H9 (cell line): ENCODE results near the gene SIK2. TPM values are rescaled to one million over a fixed set of nuclear protein-coding genes. Genes with fewer than 3 reads are reported as not detected.

Source experiments
- DNase-seq: peaks from one replicate; pipeline ENCODE4 v3.0.0-alpha.2; 2017
- H2AFZ ChIP-seq: one replicate; pipeline ENCODE4 v1.6.1; 2013; ENCODE audit warnings: mild to moderate bottlenecking, low read length, control low read depth, moderate library complexity
- H2AK5ac ChIP-seq: 2 replicates; pipeline ENCODE4 v1.6.1; 2013; ENCODE audit warnings: low read length, control low read depth, mixed read lengths; ENCODE audit not compliant: insufficient read length
- H2BK120ac ChIP-seq: one replicate; pipeline ENCODE4 v1.6.1; 2013; ENCODE audit warnings: low read depth, mild to moderate bottlenecking, low read length, control low read depth, inconsistent platforms; ENCODE audit not compliant: poor library complexity, severe bottlenecking
- H2BK12ac ChIP-seq: 2 replicates; pipeline ENCODE4 v1.6.1; 2013; ENCODE audit warnings: low read length, control low read depth, mixed read lengths, low read depth; ENCODE audit not compliant: insufficient read length
- H2BK15ac ChIP-seq: 2 replicates; pipeline ENCODE4 v1.6.1; 2013; ENCODE audit warnings: low read depth, low read length, control low read depth
- H2BK20ac ChIP-seq: one replicate; pipeline ENCODE4 v1.6.1; 2013; ENCODE audit warnings: low read depth, mild to moderate bottlenecking, low read length, control low read depth, inconsistent platforms; ENCODE audit not compliant: poor library complexity, severe bottlenecking
- H2BK5ac ChIP-seq: 2 replicates; pipeline ENCODE4 v1.6.1; 2013; ENCODE audit warnings: low read length, control low read depth, mixed read lengths; ENCODE audit not compliant: insufficient read length
- H3K14ac ChIP-seq: 2 replicates; pipeline ENCODE4 v1.6.1; 2013; ENCODE audit warnings: low read length, control low read depth; ENCODE audit not compliant: insufficient read depth
- H3K18ac ChIP-seq: 2 replicates; pipeline ENCODE4 v1.6.1; 2013; ENCODE audit warnings: low read depth, mild to moderate bottlenecking, mixed read lengths, low read length, control low read depth; ENCODE audit not compliant: insufficient read length
- H3K23ac ChIP-seq: 2 replicates; pipeline ENCODE4 v1.6.1; 2013; ENCODE audit warnings: low read length, control low read depth, mixed read lengths, low read depth; ENCODE audit not compliant: insufficient read length
- H3K23me2 ChIP-seq: 2 replicates; pipeline ENCODE4 v1.6.1; 2013; ENCODE audit warnings: low read depth, mild to moderate bottlenecking, mixed read lengths, low read length, control low read depth; ENCODE audit not compliant: insufficient read length, poor library complexity, severe bottlenecking
- H3K27ac ChIP-seq: 2 replicates; pipeline ENCODE4 v1.5.1; 2013; ENCODE audit warnings: low read length, control low read depth, mixed read lengths, low read depth; ENCODE audit not compliant: insufficient read length
- H3K27me3 ChIP-seq: 2 replicates; pipeline ENCODE4 v1.6.1; 2013; ENCODE audit warnings: low read length, control low read depth, inconsistent platforms; ENCODE audit not compliant: insufficient read depth
- H3K4ac ChIP-seq: 2 replicates; pipeline ENCODE4 v1.6.1; 2013; ENCODE audit warnings: low read depth, mild to moderate bottlenecking, control low read depth, inconsistent platforms, low read length, moderate library complexity
- H3K4me1 ChIP-seq: 2 replicates; pipeline ENCODE4 v1.6.1; 2013; ENCODE audit warnings: low read length, control low read depth, inconsistent platforms; ENCODE audit not compliant: insufficient read depth
- H3K4me2 ChIP-seq: 2 replicates; pipeline ENCODE4 v1.6.1; 2013; ENCODE audit warnings: low read length, control low read depth, mixed read lengths; ENCODE audit not compliant: insufficient read length, insufficient read depth
- H3K56ac ChIP-seq: 2 replicates; pipeline ENCODE4 v1.6.1; 2013; ENCODE audit warnings: low read depth, mild to moderate bottlenecking, mixed read lengths, low read length, control low read depth; ENCODE audit not compliant: insufficient read length
- H3K79me1 ChIP-seq: 2 replicates; pipeline ENCODE4 v1.6.1; 2013; ENCODE audit warnings: low read depth, mild to moderate bottlenecking, moderate library complexity, low read length, control low read depth, inconsistent platforms; ENCODE audit not compliant: insufficient read depth, poor library complexity, severe bottlenecking
- H3K79me2 ChIP-seq: 2 replicates; pipeline ENCODE4 v1.6.1; 2013; ENCODE audit warnings: low read length, control low read depth, inconsistent platforms; ENCODE audit not compliant: insufficient read depth
- H3K9ac ChIP-seq: 2 replicates; pipeline ENCODE4 v1.6.1; 2013; ENCODE audit warnings: low read length, control low read depth, mixed read lengths; ENCODE audit not compliant: insufficient read length; ENCODE audit errors: extremely low read depth
- H3K9me3 ChIP-seq: one replicate; pipeline ENCODE4 v1.6.1; 2013; ENCODE audit warnings: low read depth, low read length, inconsistent platforms; ENCODE audit not compliant: control insufficient read depth
- H3T11ph ChIP-seq: one replicate; pipeline ENCODE4 v1.6.1; 2013; ENCODE audit warnings: mild to moderate bottlenecking, low read length, control low read depth, inconsistent platforms
- H4K20me1 ChIP-seq: one replicate; pipeline ENCODE4 v1.6.1; 2013; ENCODE audit not compliant: control insufficient read depth, insufficient read length, insufficient read depth
- H4K5ac ChIP-seq: 2 replicates; pipeline ENCODE4 v1.6.1; 2013; ENCODE audit warnings: low read depth, mild to moderate bottlenecking, mixed read lengths, low read length, control low read depth; ENCODE audit not compliant: insufficient read length
- H4K8ac ChIP-seq: replicated peaks from 2 replicates; pipeline ENCODE4 v1.6.1; 2013; ENCODE audit warnings: low read length, control low read depth, mixed read lengths, low read depth; ENCODE audit not compliant: insufficient read length
- H4K91ac ChIP-seq: 2 replicates; pipeline ENCODE4 v1.6.1; 2013; ENCODE audit warnings: low read depth, mild to moderate bottlenecking, moderate library complexity, mixed read lengths, low read length, control low read depth; ENCODE audit not compliant: insufficient read length
- H3K27ac Mint-ChIP-seq, 3 experiments: 2 replicates in 2 of 3; 3 replicates in 1 of 3; pipeline ENCODE4 v1.8.0; 2020 to 2021; ENCODE audit warnings: mixed read lengths in 3 of 3, mild to moderate bottlenecking in 1 of 3, moderate library complexity in 1 of 3
- H3K27me3 Mint-ChIP-seq: 2 replicates; pipeline ENCODE4 v1.8.0; 2021; ENCODE audit warnings: low read depth, mild to moderate bottlenecking, moderate library complexity, mixed read lengths
- H3K36me3 Mint-ChIP-seq, 3 experiments: 2 replicates in 2 of 3; 3 replicates in 1 of 3; pipeline ENCODE4 v1.8.0; 2020 to 2021; ENCODE audit warnings: low read depth in 3 of 3, mixed read lengths in 3 of 3; ENCODE audit not compliant: insufficient read depth in 1 of 3
- H3K4me1 Mint-ChIP-seq, 2 experiments: 2 replicates each; pipeline ENCODE4 v1.8.0; 2020; ENCODE audit warnings: mixed read lengths in 2 of 2
- H3K4me3 Mint-ChIP-seq, 2 experiments: 2 replicates in 1 of 2; 3 replicates in 1 of 2; pipeline ENCODE4 v1.8.0; 2020 to 2021; ENCODE audit warnings: mild to moderate bottlenecking in 2 of 2, mixed read lengths in 2 of 2, moderate library complexity in 1 of 2
- H3K9me3 Mint-ChIP-seq, 2 experiments: 2 replicates in 1 of 2; 3 replicates in 1 of 2; pipeline ENCODE4 v1.8.0; 2020; ENCODE audit warnings: mild to moderate bottlenecking in 2 of 2, mixed read lengths in 2 of 2, moderate library complexity in 1 of 2
- WGBS: extraction: QIAGEN DNeasy Blood & Tissue Kit; methylation state at CpG from one replicate; pipeline ENCODE4 v1.1.7; 2013; ENCODE audit warnings: missing lambda C conversion rate, low lambda C conversion rate, mixed read lengths; ENCODE audit not compliant: insufficient read length; ENCODE audit errors: extremely low coverage; 5-methylcytosine and 5-hydroxymethylcytosine counted together
- total RNA-seq: library from RNA; stranded (reverse); gene quantifications from 2 replicates; pipeline ENCODE4 v1.2.1, GENCODE V29; 2021
- TF ChIP-seq, protein P1 (sequence below): fragments of 200-600 bp; sonication (generic); conservative IDR thresholded peaks from 3 replicates; pipeline ENCODE4 v1.8.0; 2021; ENCODE audit warnings: antibody characterized with exemption, mild to moderate bottlenecking

Gene SIK2
- total RNA-seq, 1 experiment from 2014 or later: 7.5 TPM

DNA sequence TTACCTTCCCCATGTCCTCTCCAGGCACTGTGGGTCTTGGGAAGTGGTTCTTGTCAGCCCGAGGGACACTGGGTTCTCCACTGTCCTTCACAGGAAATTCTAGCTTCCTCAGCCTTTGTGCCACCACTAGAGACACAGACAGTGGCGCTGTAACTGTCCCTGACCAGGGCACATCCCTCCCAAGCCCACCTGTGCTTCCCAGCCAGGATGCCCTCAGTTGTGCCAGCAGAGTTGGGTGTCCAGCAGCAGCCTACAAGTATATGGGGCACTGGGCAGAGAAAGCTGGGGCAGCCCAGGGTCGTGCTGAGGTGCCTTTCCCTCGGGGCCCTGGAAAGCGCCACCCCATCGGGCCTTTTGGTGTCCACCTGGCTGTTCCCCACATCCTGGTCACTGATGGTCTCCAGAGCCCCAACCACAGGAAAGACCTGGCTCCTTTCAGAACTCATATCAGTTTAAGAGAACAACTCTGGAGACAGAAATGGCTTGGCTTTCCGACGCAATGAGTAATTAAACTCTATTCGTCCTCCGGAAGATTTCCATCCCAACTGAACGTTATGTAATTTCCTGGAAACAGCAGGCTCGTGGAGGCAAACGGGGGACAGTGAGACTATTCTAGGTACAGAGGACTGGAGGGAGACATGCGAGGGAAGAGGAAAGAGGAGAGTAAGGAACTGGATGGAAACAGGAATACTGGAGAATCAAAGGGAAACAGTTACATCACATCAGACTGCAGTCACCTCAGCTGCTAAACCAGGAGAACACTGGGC, 135.4 kb downstream of the SIK2 start:
- H2BK5ac ChIP-seq: no peak overlapping the region
- no peaks in the 10 kb centered on the region for H3K79me2 ChIP-seq
- no peak overlapping the region for H3K14ac ChIP-seq
- TF ChIP-seq, protein P1, sequence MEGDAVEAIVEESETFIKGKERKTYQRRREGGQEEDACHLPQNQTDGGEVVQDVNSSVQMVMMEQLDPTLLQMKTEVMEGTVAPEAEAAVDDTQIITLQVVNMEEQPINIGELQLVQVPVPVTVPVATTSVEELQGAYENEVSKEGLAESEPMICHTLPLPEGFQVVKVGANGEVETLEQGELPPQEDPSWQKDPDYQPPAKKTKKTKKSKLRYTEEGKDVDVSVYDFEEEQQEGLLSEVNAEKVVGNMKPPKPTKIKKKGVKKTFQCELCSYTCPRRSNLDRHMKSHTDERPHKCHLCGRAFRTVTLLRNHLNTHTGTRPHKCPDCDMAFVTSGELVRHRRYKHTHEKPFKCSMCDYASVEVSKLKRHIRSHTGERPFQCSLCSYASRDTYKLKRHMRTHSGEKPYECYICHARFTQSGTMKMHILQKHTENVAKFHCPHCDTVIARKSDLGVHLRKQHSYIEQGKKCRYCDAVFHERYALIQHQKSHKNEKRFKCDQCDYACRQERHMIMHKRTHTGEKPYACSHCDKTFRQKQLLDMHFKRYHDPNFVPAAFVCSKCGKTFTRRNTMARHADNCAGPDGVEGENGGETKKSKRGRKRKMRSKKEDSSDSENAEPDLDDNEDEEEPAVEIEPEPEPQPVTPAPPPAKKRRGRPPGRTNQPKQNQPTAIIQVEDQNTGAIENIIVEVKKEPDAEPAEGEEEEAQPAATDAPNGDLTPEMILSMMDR: no peak
- peaks cover 20 to 42% of the 10 kb centered on the region in 2 experiments for H3K4me1 Mint-ChIP-seq
- H3K27me3 Mint-ChIP-seq: no peaks in the 10 kb centered on the region
- H3K4me3 Mint-ChIP-seq: no peak overlapping the region
- H3K4me1 ChIP-seq: no peaks in the 10 kb centered on the region
- WGBS: no CpG with 5 or more reads among the region's 14 CpGs
- H3K9me3 ChIP-seq: no peaks in the 10 kb centered on the region
- peak overlapping the region in 2 of 3 experiments; percentile 69 to 85; a peak in 4 of 7 replicates for H3K27ac Mint-ChIP-seq
- H3K56ac ChIP-seq: no peak overlapping the region
- no peak overlapping the region for H2BK15ac ChIP-seq
- no peak overlapping the region for H2BK120ac ChIP-seq
- H4K8ac ChIP-seq: no peak overlapping the region
- no peak overlapping the region for H3K18ac ChIP-seq
- no peak overlapping the region for H4K91ac ChIP-seq
- H3K23ac ChIP-seq: no peak overlapping the region
- H3K23me2 ChIP-seq: no peaks in the 10 kb centered on the region
- no peak overlapping the region for H2BK12ac ChIP-seq
- no peaks in the 10 kb centered on the region for H3K27me3 ChIP-seq
- H3K27ac ChIP-seq: no peak overlapping the region
- H3K4ac ChIP-seq: no peak overlapping the region
- no peaks in the 10 kb centered on the region for H3K9me3 Mint-ChIP-seq
- no peak for DNase-seq
- H2BK20ac ChIP-seq: no peak overlapping the region
- no peak overlapping the region for H4K5ac ChIP-seq
- no peaks in the 10 kb centered on the region for H4K20me1 ChIP-seq
- no peak overlapping the region for H2AFZ ChIP-seq
- no peaks in the 10 kb centered on the region for H3K79me1 ChIP-seq
- H3T11ph ChIP-seq: no peak overlapping the region
- no peak overlapping the region for H3K9ac ChIP-seq
- no peak overlapping the region for H2AK5ac ChIP-seq
- peaks cover 5 to 35% (median 20%) of the 10 kb centered on the region in 3 experiments; a peak in 5 of 7 replicates for H3K36me3 Mint-ChIP-seq
- H3K4me2 ChIP-seq: no peak overlapping the region
